Ammon's horn (tissue), 1 donor: ENCODE measurements around the gene NADK.

Experiments used
- DNase-seq: peaks from one replicate; pipeline ENCODE4 v3.0.0-alpha.2; 2016; ENCODE audit warnings: low spot score

The NADK gene

DNA sequence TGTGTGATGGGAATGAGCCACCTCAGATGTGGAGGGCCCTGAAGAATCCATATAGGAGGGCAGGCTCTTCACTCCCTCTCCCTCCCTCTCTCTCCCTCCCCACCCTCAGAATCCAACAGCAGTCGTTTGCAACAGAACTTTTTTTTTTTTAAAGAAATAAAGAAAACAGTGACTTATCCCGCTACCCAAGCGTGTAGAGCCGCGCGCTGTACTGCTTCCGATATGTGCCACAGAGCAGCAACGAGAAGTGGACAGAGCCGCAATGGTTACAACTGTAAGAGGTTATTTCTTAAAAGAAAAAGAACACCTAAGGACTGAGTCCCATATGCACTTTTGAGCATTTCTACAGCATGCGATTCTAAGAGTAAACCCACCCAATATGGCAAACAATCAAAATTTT is 7.4 kb upstream of the NADK start:
- DNase-seq, result no peak

DNA sequence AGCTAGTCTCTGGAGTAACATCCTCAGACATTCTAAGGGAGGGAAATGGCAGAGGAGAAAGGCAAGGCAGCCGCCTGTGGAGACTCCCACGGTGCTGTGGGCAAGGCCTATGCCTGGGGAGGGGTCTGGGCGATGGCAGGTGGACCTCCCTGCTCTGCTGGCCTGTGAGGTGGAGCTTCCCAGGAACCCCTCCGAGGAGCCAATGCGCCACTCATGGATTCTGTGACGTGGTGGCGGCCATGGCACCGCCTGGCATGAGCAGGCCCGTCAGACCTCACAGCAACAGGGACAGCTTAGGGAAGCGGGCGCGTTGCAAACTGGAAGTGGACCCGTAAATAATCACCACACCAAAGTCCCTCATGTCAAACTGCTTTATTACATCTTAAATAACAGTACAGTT is 6.7 kb upstream of the NADK start:
- no peak for DNase-seq

DNA sequence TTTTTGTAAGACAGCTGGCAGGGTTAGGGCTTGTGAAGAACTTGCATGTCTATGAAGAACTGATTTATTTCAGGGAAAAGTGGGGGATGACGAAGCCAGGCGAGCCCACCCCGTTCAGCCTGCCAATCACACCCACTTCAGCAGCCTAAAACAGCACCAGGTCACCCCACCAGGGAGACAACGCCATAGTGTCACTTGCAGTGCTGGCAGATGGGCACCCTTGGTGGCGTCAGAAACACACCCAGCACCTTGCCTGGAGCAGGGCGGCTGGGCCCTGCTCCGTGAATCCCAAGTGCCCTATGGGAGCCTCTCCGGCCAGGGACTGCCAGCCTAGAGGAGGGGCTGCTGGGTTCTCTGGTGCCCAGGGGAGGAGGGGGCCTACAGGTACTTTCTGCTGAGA is 5.0 kb upstream of the NADK start:
- DNase-seq, result no peak

DNA sequence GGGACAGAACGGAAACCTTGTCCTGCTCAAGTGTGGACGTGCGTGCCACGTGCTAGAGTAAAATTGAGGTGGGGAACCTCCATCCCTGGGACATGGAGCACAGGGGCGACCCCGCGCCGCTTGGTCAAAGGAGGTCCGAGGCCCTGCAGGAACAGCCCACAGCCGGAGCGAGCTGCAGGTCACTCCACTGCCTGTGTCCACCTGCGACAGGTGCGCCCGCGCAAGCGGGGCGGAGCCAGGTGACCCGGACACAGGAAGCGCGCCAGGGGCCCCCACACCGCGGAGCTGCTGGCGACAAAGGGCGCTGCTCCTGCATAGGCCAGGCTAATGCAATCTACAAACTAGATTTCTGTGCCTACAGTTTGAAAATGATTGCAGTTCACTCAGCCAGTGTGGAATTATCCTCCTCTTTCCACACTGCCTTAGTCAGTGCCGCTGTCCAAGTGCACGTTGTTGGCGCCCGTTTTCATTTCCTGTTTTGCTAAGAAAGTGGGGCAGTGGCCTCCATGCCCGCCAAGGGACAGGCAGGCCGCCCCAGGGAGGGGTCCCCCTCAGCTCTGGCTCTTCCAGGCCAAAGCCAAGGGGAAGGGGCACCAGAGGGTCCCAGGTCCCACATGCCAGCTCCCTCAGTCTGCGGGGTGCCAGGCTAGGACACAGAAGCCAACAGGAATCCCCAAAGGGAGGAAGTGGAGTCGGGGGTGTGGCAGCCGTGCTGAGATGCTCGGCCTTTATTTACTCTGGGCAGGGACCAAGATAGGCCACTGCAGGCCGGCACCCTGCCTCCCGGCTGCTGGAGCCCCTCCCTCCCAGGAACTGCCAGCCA is 4.3 kb upstream of the NADK start:
- DNase-seq, result peak; percentile 53

DNA sequence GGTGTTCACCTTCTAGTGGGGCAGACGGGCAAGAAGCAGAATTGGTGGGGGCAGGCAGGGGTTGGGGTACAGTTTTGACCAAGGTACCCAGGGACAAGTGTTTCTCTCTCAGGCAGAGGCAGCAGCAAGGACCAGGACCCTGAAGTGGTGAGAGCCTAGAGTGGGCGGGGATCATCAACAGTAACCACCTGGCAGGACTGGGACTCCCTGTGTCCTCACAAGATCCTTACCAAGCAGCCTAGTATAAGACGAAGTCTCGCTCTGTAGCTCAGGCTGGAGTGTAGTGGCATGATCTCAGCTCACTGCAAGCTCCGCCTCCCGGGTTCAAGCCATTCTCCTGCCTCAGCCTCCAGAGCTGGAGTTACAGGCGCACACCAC is 3.2 kb upstream of the NADK start:
- DNase-seq, result no peak

DNA sequence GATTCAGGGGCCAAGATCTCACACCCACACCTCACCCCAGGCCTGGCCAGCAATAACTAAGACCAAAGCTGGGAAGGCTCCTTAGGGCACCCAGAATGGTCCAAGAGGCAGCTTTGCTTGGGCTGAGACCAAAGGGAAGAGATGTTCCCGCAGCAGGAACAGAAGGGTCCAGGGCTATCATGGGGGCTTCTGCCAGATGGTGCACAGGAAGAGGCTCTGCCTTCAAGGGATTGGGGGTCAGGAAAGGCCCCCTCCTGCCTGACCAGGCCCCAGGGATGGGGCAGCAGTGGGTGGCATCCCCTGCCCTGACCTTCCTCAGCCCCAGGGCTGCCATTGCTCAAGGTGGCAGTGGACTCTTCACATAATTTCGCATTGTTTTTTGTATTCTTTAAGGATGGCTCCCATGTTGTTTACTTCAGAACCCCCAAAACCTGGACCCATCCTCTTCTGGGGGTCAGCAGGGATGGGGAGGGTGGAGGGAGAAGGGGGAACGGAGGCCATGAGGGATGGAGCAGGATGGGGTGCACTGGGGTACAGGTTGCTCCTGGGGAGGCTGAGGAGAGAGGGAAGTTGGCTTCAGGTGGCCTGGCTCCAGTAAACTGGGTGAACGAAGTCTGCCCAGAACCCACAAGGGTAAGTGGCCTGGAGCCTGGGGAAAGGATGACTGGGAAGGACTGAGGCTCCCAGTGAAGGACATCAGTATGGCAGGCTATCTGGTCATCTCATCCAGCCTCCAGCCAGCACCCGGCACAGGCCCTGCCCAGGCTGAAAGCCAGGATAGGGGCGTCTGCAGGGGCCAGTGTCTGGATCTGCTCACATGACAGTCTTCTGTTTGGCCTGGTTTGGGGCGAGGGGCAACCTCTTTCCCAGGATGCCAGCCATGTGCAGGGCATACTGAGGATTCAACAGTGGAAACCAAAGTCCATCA is 2.6 kb upstream of the NADK start:
- DNase-seq, result no peak

DNA sequence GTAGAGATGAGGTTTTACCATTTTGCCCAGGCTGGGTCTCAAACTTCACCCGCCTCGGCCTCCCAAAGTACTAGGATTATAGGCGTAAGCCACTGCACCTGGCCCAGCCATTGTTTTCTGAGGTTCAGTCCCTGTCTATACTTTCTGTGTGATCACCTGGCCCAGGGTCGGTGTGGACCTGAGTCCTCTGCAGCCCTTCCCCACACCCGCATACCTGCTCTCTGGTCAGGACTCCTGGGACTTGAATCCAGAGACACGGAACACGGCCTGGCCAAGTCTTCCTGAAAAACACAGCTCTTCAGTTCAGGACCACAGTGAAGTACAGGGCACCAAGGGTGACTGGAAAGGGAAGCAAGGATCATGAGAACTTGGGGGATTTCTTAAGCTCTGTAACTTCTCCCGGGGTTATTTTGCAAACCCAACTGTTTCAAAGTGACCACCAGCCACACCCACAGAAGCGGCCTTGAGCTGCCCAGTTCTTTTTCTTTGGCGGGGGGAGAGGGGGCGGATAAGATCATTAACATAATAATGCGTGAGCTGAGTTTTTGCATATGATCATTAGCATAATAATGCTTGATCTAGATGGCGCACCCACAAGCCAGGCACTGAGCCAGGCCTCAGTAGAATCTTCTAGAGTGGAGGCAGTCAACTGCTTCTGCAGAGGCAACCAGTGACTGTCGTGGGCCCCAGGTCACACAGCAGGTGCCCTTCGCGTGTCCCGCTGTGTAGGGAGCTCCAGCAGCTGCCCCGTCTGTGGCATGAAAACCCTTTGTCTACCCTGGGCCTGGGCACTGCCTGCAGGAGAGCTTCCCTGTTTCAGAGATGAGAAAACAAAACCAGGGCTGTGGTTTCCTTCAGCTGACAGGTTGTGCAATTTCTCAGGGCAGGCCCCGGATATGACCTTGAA is 1.7 kb upstream of the NADK start:
- peak; percentile 54 for DNase-seq

DNA sequence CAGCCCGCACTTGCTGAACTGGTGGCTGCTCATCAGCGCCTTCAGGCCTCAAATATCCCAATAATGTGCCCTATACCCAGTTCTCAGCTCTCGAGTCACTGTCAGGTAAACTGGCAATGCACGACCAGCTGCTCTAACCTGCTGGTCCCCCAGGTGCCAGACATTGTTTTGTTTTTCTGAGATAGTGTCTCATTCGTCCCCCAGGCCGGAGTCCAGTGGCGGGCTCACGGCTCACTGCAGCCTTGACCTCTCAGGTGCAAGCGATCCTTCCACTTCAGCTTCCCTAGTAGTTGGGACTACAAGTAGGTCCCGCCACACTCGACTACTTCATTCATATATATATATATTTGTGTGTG is 1.0 kb upstream of the NADK start:
- no peak for DNase-seq

DNA sequence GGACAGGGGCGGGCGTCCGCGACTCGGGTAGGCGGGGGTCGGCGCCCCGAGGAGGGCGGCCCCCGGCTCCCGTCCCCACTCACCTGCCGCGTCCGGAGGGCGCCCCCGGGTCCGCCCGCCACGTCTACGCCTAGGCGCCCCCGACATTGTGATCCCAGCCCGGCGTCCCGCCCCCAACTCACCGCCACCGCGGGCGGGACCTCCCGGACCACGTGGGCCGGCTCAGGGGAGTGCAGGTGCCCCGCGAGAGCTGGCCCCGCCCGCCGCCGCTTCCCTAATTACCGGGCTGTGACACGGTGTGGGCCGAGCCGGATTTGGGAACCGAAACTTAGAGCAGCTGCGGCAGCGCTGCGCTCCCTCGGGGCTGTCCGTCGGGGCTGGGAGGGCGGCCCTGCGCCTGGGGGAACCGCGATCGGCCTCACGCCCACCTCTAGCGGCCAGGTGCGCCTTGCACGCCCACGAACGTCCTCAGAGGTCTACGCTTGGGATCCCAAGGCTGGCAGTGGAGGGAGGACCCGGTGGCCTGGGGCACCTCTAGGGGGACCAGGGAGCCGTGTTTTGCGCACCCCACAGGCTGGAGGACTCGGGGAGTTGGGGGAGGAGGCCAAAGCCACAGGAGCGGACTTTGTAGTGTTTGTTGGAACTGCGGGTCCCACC is 521 bp upstream of the NADK start:
- peak; percentile 56 for DNase-seq

DNA sequence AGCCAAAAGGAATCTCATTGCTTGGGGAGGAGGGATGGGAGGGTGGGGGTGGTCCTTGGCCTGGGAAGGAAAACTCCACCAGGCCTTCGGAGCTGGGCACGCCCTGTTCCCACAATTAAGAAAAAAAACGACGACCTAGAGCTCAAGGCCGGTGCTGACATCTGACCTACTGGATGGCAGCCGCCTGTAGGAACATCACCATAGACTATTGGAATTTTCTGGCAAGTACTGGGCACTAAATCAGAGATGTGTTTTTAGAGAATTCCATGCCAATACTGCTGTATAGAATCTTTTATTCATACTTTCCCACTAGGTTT is 729 bp downstream of the NADK start:
- DNase-seq, result no peak

DNA sequence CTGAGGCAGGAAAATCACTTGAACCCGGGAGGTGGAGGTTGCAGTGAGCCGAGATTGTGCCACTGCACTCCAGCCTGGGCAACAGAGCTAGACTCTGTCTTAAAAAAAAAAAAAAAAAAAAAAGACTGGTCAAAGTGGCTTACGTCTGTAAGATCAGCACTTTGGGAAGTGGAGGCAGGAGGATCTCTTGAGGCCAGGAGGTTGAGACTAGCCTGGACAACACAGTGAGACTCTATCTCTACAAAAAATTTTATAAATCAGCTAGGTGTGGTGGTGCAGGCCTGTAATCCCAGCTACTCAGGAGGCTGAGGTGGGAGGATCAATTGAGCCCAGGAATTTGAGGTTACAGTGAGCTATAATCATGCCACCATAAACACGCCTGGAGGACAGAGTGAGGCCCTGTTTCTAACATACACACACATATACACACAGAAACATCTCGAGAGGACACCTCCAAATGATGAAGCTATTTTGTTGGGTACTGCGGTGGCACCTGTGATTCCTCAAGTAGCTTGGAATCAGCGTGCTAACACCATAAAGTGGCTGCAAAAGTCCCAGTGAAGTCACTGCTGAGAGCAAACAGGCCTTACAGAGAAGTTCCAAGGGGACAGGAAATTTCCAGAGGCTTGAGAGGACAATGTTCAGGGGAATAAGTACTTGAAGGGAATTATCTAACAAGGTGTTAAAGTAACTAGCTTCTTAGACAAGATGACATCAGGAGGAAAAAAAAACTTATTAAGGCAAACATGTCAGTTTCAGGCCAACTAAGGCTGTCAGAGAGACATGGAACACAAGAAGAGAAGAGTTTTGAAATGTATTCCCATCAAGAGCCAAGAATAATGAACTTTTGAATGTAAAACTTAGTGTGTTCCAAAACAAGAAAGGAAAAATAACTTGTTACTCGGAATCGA is 1.3 kb downstream of the NADK start:
- no peak for DNase-seq

DNA sequence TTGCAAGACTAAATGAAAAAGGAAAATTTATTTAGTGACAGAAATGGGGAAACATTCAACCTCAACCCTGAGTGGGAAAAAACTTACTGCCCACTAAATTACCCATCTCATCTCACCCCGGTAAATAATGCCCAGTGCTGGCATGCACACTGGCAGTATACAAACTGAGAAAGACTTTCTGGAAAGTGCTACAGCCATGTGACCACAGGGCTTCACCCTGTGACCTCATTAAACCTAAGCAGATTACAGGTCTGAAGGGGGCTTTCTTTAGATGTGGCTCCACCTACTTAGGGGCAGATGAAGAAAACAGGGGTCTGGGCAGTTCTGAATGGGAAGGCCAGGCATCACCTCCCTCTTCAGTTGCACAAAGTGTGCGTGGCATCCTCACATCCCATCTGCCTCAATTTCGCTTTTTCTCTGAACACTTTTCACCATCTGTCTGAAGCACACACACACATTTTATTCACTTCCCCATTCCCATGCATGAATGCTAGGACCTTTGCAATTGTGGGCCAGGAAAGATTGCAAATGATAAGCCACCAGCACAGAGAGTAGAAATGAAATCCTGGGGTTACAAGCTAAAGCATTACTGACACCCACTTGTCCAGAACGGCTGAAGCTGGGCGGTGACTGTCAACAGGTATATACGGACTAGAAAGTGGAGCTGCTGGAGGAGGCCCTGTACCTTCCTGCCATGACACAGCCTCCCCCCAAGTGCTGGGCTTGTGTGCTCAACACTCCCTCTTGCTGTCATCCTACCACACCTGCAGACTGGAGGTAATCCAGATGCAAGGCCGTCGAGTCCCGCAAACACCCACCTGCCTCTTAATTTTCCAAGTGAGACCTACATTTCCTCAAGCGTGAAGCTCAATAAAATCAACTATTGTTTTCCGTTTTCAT is 2.7 kb downstream of the NADK start:
- no peak for DNase-seq

DNA sequence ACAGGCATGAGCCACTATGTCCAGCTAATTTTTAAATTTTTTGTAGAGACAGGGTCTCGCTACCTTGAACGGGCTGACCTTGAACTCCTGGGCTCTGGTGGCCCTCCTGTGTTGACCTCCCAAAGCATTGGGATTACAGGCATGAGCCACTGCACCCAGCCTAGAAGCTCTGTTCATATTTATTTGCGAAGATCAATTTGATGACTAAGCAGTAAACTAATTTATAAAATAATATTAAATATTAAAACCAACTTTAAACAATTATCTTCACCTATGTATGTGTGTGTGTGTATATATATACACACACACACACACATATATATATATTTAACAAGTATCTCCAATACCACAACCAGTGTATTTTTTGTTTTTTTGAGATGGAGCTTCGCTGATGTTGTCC is 4.4 kb downstream of the NADK start:
- no peak for DNase-seq

DNA sequence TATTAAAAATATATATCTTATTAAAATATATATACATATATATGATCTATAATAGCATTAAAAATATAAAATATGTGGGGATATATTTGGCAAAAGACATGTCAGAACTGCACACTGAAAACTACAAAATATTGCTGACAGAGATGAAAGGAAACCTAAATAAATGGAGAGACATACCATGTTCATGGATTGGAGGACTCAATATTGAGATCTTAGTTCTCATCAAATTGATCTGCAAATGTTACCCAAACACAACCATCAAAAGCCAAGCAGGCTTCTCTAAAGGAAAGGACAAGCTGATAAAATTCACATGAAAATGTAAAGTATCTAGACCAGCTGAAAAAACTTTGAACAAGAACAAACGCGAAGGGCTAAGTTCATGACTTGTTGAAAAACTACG is 7.2 kb downstream of the NADK start:
- no peak for DNase-seq

DNA sequence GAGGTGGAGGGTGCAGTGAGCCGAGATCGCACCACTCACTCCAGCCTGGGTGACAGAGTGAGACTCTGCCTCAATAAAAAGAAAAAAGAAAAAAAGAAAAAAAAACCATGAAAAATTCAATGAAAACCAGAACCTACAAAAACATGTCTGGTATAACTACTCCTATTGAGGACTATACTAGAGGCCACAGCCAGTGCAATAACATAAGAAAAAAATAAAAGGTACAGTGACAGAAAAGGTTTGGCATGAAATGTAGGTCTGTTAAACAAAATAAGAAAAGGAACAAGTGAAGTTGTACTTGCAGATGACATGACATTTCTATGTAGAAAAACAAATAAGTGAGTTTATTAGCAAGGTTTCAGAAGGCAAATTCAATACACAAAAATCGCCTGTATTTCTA is 8.2 kb downstream of the NADK start:
- DNase-seq, result no peak

DNA sequence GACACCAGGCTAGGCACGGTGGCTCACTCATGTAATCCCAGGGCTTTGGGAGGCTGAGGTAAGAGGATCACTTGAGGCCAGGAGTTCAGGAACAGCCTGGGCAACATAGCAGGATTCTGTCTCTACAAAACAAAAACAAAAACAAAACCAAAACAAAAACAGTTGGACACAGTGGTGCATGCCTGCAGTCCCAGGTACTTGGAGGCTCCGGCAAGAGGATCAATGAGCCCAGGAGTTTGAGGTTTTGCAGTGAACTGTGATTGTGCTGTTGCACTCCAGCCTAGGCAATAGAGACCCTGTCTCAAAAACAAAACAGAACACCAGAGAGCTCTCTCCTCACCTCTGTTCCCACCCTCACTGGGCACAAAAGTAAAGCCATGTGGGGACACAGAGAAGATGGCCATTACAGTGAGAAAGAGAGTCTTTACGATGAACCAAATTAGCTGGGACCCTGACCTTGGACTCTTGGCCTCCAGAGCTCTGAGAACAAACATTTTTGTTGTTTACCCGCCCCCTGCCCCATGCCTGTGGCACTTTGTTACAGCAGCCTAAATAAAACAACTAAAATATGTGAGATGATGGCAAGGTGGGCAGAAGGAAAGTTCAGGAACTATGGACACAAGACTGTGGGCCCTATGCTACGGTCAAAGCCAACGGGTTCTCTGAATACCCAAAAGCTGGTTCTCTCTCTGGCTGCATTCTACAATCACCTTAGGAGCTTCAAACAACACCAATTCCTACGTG is 9.8 kb downstream of the NADK start:
- no peak for DNase-seq

DNA sequence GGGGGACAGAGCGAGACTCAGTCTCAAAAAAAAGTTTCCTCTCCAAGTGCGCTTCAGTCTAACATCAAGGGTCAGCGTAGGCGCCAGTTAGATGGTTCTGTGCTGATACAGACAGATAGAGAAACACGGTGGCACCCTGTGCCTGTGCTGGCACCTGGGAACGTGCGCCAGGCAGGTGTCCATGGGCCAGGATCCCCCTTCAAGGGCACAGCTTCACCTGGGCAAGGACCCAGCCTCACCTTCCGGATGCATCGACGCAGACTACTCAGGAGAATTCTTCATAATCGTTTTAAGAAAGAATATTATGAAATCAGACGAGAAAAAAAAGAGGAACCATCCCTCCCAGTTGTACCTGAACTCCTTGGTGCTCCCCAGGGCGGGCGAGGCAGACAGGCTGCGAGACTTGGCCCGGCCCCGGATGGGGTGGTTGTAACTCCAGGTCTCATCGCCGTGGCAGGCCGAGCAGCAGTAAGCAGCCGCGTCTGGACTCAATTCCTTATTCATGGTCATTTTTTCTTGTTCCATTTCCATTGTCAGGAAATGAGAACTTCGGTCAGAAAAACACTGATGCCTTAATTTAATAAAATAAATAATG is 13.3 kb downstream of the NADK start:
- DNase-seq, result no peak
